IMR-90 (cell line): ENCODE measurements around the gene FANCL. TPM values are rescaled to one million over a fixed set of nuclear protein-coding genes. Genes with fewer than 3 reads are reported as not detected.
A peak's percentile ranks its signal among the peaks of the same experiment; 100 is the strongest.

Experiments used
- ATAC-seq: fragments of 200-7000 bp; cut with Tn5 transposase; 2 replicates; pipeline ENCODE4 v1.9.1; 2020; ENCODE audit warnings: low read depth, mild to moderate bottlenecking, moderate library complexity
- BruUV-seq: library from RNA; stranded (reverse); fragments of 400-500 nt; replicated peaks from 2 replicates; lab custom pipeline; 2021; lab: Mats Ljungman, UMichigan
- CTCF ChIA-PET: fragments of 300-600 bp; formaldehyde crosslinking; extraction: SDS; loops from one replicate; lab custom pipeline; 2021; ENCODE audit warnings: antibody characterized with exemption; lab: Yijun Ruan, JAX
- POLR2A ChIA-PET: fragments of 300-600 bp; sonication (Branson Sonifier 250); formaldehyde crosslinking; loops from one replicate; lab custom pipeline; 2022; ENCODE audit warnings: antibody characterized with exemption; ENCODE audit not compliant: unreplicated experiment; lab: Charles Lee
- DNase-seq: peaks from one replicate; pipeline ENCODE4 v3.0.0; 2013
- H2AFZ ChIP-seq: replicated peaks from 2 replicates; pipeline ENCODE3; 2013; ENCODE audit warnings: low read length, mild to moderate bottlenecking; ENCODE audit not compliant: poor library complexity
- H2AK5ac ChIP-seq: 2 replicates; pipeline ENCODE4 v1.6.1; 2013; ENCODE audit warnings: low read depth, low read length, inconsistent platforms
- H2AK9ac ChIP-seq: replicated peaks from 2 replicates; pipeline ENCODE3; 2013; ENCODE audit warnings: mild to moderate bottlenecking, low read depth, low read length, moderate library complexity; ENCODE audit not compliant: poor library complexity
- H2BK120ac ChIP-seq: 2 replicates; pipeline ENCODE4 v1.6.1; 2013; ENCODE audit warnings: low read depth, low read length, inconsistent platforms
- H2BK15ac ChIP-seq: 3 replicates; pipeline ENCODE4 v1.6.1; 2013; ENCODE audit warnings: low read depth, low read length, inconsistent platforms
- H2BK20ac ChIP-seq: 2 replicates; pipeline ENCODE4 v1.6.1; 2013; ENCODE audit warnings: low read depth, mild to moderate bottlenecking, inconsistent platforms, low read length, moderate library complexity
- H2BK5ac ChIP-seq: 2 replicates; pipeline ENCODE4 v1.6.1; 2013; ENCODE audit warnings: mild to moderate bottlenecking, low read depth, low read length, inconsistent platforms; ENCODE audit not compliant: poor library complexity, severe bottlenecking
- H3K14ac ChIP-seq: replicated peaks from 2 replicates; pipeline ENCODE4 v1.6.1; 2013; ENCODE audit warnings: low read depth, low read length, inconsistent platforms
- H3K18ac ChIP-seq: 2 replicates; pipeline ENCODE4 v1.6.1; 2013; ENCODE audit warnings: low read depth, low read length, control low read depth
- H3K23ac ChIP-seq: 2 replicates; pipeline ENCODE4 v1.6.1; 2013; ENCODE audit warnings: low read depth, low read length, inconsistent platforms
- H3K27ac ChIP-seq: 2 replicates; pipeline ENCODE4 v1.5.1; 2013; ENCODE audit warnings: mild to moderate bottlenecking, control low read depth, low read length; ENCODE audit not compliant: insufficient read depth
- H3K27me3 ChIP-seq: 2 replicates; pipeline ENCODE4 v1.6.1; 2013; ENCODE audit warnings: low read length; ENCODE audit not compliant: control insufficient read depth, insufficient read depth
- H3K36me3 ChIP-seq: 2 replicates; pipeline ENCODE4 v1.6.1; 2013; ENCODE audit warnings: low read length, mixed read lengths; ENCODE audit not compliant: control insufficient read depth, insufficient read depth
- H3K4ac ChIP-seq: 2 replicates; pipeline ENCODE4 v1.6.1; 2013; ENCODE audit warnings: low read depth, low read length, inconsistent platforms
- H3K4me1 ChIP-seq: 2 replicates; pipeline ENCODE4 v1.6.1; 2013; ENCODE audit warnings: low read length, mixed read lengths; ENCODE audit not compliant: control insufficient read depth, insufficient read depth
- H3K4me2 ChIP-seq: 2 replicates; pipeline ENCODE4 v1.6.1; 2013; ENCODE audit warnings: low read depth, mild to moderate bottlenecking, control low read depth, low read length, moderate library complexity
- H3K4me3 ChIP-seq: 2 replicates; pipeline ENCODE4 v1.5.1; 2013; ENCODE audit warnings: low read depth, mild to moderate bottlenecking, control low read depth, low read length, moderate library complexity; ENCODE audit not compliant: insufficient read depth
- H3K56ac ChIP-seq: 2 replicates; pipeline ENCODE4 v1.6.1; 2013; ENCODE audit warnings: low read length, inconsistent platforms; ENCODE audit not compliant: insufficient read depth; ENCODE audit errors: extremely low read depth
- H3K79me1 ChIP-seq, 2 experiments: 2 replicates each; pipeline ENCODE4 v1.6.1; 2013; ENCODE audit warnings: low read length in 2 of 2, inconsistent platforms in 1 of 2, low read depth in 1 of 2
- H3K9ac ChIP-seq: 2 replicates; pipeline ENCODE4 v1.6.1; 2013; ENCODE audit warnings: low read depth, low read length, control low read depth
- H3K9me1 ChIP-seq: 2 replicates; pipeline ENCODE4 v1.6.1; 2013; ENCODE audit warnings: low read length, inconsistent platforms; ENCODE audit not compliant: insufficient read depth
- H3K9me3 ChIP-seq: 2 replicates; pipeline ENCODE4 v1.6.1; 2013; ENCODE audit warnings: low read length; ENCODE audit not compliant: control insufficient read depth, insufficient read depth
- H4K20me1 ChIP-seq: 2 replicates; pipeline ENCODE4 v1.6.1; 2013; ENCODE audit warnings: low read length, inconsistent platforms; ENCODE audit not compliant: insufficient read depth
- H4K5ac ChIP-seq: 2 replicates; pipeline ENCODE4 v1.6.1; 2013; ENCODE audit warnings: mild to moderate bottlenecking, low read depth, low read length, control low read depth
- H4K8ac ChIP-seq, 2 experiments: 2 replicates each; pipeline ENCODE4 v1.6.1; 2013; ENCODE audit warnings: low read depth in 2 of 2, low read length in 2 of 2, control low read depth in 1 of 2, inconsistent platforms in 1 of 2
- H4K91ac ChIP-seq: 2 replicates; pipeline ENCODE4 v1.6.1; 2013; ENCODE audit warnings: low read depth, low read length, inconsistent platforms; ENCODE audit not compliant: insufficient read depth
- FOS ChIP-seq: fragments of 150-350 bp; IDR thresholded peaks from 2 replicates; pipeline ENCODE4 v1.6.1; 2016; ENCODE audit warnings: low read depth, low read length
- MAFK ChIP-seq: IDR thresholded peaks from 2 replicates; pipeline ENCODE4 v1.6.1; 2012; ENCODE audit warnings: low read depth, low read length, improper control_type of control experiment
- WGBS, 2 experiments: methylation state at CpG; one replicate each; pipeline versions ENCODE4 v1.1.5 to v1.1.7; 2013; ENCODE audit warnings: missing lambda C conversion rate in 2 of 2; ENCODE audit not compliant: insufficient read length in 1 of 2; ENCODE audit errors: extremely low coverage in 2 of 2; 5-methylcytosine and 5-hydroxymethylcytosine counted together
- dilution Hi-C: fragments of 300-500 bp; cut with HindIII; formaldehyde crosslinking; loops from one replicate; pipeline ENCODE4 v1.14.3; 2018; ENCODE audit warnings: low sequenced_read_pairs; ENCODE audit not compliant: unreplicated experiment
- in situ Hi-C: fragments of 300-500 bp; cut with MboI; formaldehyde crosslinking; loops from 3 replicates; pipeline ENCODE4 v1.14.3; 2019; ENCODE audit warnings: low sequenced_read_pairs, inconsistent platforms, mixed read lengths
- intact Hi-C: fragments of 100-400 bp; cut with micrococcal nuclease; formaldehyde crosslinking; loops from 2 replicates; pipeline ENCODE4 v1.10.0; 2022
- polyA plus RNA-seq, 3 experiments: library from polyadenylated mRNA; depleted of rRNA; stranded (reverse); fragments of >200 nt; gene quantifications; 2 replicates each; pipeline ENCODE4 v1.2.3, GENCODE V29; 2012; ENCODE audit warnings: low replicate concordance in 1 of 3
- total RNA-seq: library from RNA; depleted of rRNA; stranded (reverse); fragments of >200 nt; gene quantifications from 2 replicates; pipeline ENCODE4 v1.2.3, GENCODE V29; 2012
- TF ChIP-seq, protein P1 (sequence below): fragments of 150-350 bp; IDR thresholded peaks from 2 replicates; pipeline ENCODE4 v1.6.1; 2017; ENCODE audit warnings: mild to moderate bottlenecking, antibody characterized with exemption, low read length, low read depth

Gene FANCL
- total and polyA plus RNA-seq, 2 of the 4 experiments (the other 2 are of a cell fraction), result 9.0 to 12.7 TPM

GRCh38 chr2:58289029-58289428, 47.9 kb upstream of the FANCL start:
- Histone ChIP-seq H4K8ac (no peak overlapping the region), H2BK20ac (no peak overlapping the region), H3K27ac (no peak overlapping the region), H3K9ac (no peak overlapping the region), H3K4me1 (no peaks in the 10 kb centered on the region), H3K18ac (no peak overlapping the region), H4K5ac (no peak overlapping the region), H3K4me3 (no peak overlapping the region), H3K4ac (no peak overlapping the region), H4K91ac (no peak overlapping the region), H2BK5ac (no peak overlapping the region), H3K9me3 (no peaks in the 10 kb centered on the region), H2BK15ac (no peak overlapping the region), H2BK120ac (no peak overlapping the region), H4K20me1 (no peaks in the 10 kb centered on the region), H3K79me1 (no peaks in the 10 kb centered on the region), H2AFZ (no peak overlapping the region), H3K14ac (no peak overlapping the region), H3K4me2 (no peak overlapping the region), H3K27me3 (no peaks in the 10 kb centered on the region), H3K56ac (no peak overlapping the region), H2AK9ac (no peak overlapping the region), H3K9me1 (no peaks in the 10 kb centered on the region), H3K23ac (no peak overlapping the region), H2AK5ac (no peak overlapping the region), H3K36me3 (no peaks in the 10 kb centered on the region)
- dilution Hi-C loops, result no loop called here
- ChIA-PET CTCF (no interaction called here), POLR2A (no interaction called here)
- intact Hi-C loops, result no loop called here
- ATAC-seq (no peak), DNase-seq (peak; percentile 2)
- no TSS peak for BruUV-seq
- WGBS, 2 experiments, result 83% methylated on average over 1 of the region's 3 CpGs; no CpG with 5 or more reads in 1 of the 2 experiments
- in situ Hi-C loops, result no loop called here
- TF ChIP-seq FOS (no peak), MAFK (no peak)
- TF ChIP-seq, protein P1, sequence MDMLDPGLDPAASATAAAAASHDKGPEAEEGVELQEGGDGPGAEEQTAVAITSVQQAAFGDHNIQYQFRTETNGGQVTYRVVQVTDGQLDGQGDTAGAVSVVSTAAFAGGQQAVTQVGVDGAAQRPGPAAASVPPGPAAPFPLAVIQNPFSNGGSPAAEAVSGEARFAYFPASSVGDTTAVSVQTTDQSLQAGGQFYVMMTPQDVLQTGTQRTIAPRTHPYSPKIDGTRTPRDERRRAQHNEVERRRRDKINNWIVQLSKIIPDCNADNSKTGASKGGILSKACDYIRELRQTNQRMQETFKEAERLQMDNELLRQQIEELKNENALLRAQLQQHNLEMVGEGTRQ, result no peak
